Stimulated activated CD4-positive, alpha-beta T cell treated with anti-CD3 and anti-CD28 coated beads, Interleukin-1b, Interleukin-23, amount 100 ng/mL, for 1 hour (primary cell): ENCODE measurements around the gene MRAS.
"Not testable (repeated sequence)": the region's sequence is repeated elsewhere in the genome, so short reads cannot be mapped to it uniquely, and the experiment has no call there.

Source experiments
- DNase-seq, 2 donors: peaks; one replicate each; pipeline ENCODE4 v3.0.0-alpha.2; 2020; ENCODE audit warnings: low read depth in 2 of 2

MRAS gene

DNA sequence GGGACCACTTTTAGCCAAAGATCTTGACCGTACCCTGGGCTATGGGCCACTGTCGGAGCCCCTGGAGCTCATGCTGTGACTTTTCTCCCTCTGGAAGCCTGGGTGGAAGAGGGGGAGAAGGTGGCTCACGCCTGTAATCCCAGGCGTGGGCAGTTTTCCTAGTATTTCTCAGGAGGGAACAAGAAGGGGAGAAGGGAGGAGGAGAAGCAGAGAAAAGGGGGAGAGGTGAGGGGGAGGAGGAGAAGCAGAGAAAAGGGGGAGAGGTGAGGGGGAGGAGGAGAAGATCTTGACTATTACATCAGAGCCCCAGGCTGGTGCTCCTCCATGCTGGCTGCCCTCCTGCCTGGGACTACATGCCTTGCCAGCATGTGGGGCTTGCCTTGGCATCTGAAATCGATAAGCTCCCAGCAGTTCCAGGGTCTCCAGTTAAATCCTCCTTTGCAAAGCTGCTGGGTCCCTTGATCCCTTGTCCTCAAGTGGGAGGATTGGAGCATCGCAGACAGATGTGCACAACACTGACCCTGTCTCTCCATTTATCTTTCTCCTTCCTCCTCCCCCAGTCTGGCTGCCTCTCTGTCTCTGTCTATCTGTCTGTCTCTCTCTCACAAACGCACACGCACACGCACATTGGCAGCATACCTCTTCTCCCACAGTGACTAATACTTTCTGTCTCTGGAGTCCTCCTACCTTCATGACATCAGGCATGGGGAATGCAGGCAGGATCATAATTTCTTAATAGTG lies 41.6 kb downstream of the MRAS start:
- no peak for DNase-seq

DNA sequence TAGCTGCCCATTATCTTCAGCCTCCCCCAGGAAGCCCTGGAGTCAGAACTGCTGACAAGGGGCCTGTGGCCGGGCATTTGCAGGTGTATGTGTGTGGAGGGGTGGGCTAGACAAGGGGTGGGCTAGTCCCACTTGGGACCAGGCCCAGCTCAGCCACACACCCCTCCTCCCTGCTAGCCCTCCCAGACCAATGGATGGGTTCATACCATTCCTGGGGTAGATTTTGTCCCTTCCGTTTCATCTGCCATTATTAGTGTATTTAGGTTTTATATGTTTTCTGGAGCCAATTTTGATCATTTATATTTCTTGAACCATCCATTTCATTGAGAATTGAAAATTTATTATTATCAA lies 42.2 kb downstream of the MRAS start:
- no peak for DNase-seq

DNA sequence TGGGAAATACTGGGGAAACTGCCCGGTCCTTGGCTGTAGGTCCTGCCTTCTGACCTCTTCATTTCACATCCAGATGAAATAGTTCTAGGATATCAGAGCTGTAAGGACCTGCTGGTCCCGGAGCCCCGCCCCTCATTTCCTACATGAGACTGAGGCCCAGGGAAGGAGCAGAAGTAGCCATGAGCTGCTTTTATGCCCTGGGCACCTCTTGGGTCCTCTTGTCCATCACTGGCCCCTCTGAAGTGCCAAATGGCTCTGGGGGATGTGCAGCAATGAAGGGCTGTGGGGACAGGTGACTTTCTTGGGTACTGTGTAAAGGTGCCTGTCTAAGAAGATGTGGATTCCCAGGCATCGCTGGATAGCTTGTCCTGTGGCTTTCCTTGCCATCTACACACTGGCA lies 45.8 kb downstream of the MRAS start:
- DNase-seq, result no peak

DNA sequence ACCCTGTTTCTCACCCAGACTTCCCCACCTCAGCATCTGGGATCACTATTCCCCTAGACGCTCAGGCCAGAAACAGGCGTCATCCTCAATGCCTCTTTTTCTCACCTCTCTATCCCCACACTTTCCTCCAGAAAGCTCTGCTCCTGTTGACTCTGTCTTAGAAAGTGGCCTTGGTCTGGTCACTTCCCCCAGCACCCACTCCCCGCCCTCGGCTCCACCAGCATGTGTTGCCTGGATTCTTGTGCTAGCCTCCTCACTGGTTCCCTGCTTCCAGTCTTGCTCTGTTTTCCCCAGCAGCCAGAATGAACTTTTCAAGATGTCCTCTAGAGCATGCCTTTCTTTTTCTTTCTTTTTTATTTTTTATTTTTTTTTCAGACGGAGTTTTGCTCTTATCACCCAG lies 46.3 kb downstream of the MRAS start:
- no peak for DNase-seq

DNA sequence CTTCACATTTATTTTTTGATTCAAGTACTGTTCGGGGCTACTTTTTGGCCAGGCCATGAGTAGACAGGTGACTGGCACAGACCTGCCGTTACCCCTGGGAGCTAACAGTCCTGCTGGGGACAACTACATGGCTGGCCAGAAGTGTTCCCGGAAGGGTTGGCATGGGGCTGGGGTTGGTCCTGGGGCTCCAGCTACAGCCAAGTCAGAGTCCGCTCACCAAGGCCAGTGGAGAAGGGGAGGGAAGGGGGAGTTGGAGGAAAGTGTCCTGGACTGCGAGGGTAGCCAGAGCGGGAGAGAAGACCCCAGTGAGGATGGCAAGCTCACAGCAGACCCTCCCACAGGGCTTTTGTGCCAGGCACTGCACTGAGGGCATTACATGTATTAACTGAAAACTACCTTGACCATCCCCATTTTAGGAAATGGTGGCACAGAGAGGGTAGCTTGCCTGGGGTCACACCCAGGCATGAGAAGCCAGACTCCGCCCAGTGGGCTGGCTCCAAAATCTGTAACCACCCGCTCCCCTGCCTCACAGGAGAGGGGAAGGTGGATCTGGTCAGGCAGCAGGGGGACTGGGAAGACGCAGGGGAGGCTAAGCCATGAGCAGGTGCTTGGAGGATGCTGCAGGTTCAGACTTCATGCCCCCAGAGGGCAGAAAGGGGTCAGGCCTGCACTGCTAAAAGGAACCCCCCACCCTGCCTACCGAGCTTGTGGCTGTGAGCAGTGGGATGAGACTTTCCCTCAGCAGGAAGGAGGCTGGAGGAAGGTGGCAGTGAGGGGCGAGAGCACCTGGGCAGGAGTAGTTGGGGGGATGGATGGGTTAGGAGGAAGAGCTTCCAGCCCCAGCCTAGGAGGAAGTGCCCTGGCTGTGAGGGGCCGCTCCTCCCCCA lies 47.7 kb downstream of the MRAS start:
- DNase-seq, result no peak

DNA sequence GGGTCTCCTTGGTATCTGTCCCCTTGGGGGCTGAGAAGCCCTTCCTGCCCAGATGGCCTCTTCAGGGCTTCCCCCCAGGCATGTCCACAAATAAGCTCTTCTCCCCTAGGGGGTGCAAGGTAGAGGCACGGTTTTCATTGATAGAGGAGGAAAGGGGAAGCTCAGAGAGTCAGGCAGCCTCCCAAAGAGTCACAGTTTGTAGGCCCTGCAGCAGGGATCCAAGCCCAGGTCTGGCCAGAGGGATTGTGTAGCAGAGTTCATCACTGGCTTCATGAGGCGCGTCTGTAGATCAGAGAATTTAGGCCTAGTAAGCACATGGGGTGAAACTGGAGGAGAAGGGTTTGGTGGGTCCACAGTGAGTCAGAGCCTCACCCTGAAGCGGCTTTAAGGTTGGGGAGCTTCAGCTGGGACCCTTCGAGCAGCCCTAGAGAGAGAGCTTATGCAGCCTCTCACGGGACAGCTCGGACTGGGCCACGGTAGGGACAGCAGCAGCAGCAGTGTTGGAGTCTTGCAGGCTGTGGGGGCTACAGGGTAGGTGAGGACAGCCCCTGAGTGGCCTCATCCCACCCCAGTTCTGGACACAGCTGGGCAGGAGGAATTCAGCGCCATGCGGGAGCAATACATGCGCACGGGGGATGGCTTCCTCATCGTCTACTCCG lies 48.5 kb downstream of the MRAS start:
- DNase-seq, result no peak

DNA sequence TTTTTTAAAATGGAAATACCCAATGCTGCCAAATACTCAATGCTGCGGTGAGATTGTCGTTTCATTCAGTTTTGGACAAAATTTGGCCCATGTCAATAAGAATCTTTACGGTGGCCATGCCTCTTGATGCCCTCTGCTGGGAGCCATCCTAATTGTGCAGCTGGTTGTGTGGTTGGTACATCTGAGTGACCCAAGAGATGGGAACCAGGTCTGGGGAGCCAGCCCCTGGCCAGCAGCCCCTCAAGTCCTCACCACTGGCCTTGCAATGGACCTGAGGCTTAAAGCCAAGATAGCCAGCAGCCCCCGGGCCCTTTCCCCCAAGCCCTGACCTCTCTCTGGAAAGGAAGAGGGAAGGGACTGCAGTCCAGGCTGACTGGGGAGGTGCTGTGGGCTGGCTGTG lies 49.6 kb downstream of the MRAS start:
- DNase-seq, result no peak

DNA sequence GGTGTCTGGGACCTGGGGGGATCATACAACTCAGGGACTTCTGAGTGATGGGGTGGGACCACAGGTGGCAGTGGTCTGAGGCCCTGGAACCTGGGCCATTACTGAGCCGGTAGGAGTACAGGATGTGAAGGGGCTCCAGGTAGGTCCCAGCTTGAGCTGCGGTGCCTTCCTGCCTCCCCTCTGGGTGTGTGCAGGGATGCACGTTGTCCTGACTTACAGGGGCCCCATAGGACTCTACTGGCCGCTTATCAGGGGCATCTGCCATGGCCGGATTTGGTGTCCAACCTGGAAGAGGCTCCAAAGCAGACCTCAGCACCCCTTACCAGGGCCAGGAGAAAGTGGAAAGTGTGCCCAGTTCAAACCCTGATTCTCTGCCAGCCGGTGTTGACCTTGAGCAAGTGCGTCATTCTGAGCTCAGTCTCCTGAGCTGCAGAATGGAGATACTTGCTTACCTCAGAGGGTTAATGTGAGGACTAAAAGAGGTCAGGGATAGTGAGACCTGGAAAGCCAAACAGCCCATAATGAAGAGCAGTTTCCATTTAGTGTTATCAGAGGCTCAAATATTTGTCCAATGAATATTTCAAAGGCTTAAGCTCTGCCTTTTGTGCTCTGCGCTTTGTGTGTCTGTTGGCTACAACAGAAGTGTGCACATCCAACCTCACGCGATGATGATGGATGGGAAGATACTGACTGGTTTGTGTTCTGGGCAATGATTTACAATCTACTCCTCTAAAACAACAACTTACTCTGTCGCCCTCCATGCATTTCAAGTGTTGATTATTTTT lies 50.6 kb downstream of the MRAS start:
- DNase-seq, result no peak

DNA sequence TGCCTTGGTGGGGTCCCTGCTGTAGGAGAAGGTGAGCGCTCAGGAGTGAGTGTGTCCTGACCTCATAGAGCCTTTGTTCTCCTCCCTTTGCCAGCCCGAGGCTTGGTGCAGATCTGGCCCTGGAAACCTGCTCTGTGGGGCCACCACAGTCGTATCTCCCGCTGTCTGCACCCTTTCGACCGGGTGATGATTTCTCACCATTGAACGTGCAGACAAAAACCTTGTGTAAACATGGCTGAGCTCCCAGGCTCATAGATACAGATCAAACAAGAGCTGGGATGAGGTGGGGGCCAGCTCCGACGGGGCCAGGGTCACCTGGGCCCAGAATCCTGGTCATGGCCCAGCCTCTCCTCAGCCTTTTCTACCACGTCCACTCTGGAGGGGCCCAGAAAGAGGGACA lies 51.4 kb downstream of the MRAS start:
- no peak for DNase-seq

DNA sequence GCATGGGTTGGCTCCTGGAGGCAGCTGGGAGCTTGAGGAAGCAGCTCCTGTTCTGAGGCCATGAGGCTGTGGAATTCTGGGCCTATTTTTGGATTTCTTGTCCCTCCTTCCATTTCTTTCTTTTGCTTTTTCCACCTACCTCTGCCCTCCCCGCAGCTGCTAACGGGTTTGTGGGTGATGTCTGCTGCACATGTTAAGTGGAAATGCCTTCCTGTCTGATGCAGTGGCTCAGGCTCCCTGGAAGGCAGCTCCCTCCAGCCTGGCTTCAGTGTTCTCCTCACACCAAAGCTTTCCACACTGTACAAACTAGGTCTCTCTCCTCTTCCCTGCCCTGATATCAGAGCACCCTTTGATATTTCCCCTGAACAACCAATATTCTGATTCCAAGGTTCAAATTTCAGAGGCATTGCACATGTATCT lies 52.3 kb downstream of the MRAS start:
- DNase-seq, result no peak

DNA sequence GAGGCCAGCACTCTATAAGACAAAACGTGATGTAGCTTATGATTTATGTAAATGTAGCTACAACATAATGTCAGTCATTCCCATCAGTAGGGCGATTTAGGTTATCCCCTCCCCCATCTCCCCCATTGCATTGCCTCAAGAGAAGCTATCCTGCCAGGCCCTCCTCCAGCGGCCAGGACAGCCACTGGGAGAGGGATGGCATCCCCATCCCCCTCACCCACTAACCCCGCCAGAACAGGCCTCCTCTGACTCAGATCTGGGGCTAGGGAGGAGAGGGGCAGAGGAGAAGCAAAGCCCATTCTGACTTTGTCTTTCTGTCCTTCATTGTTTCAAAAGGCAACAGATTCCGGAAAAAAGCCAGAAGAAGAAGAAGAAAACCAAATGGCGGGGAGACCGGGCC lies 53.5 kb downstream of the MRAS start:
- DNase-seq, result no peak

DNA sequence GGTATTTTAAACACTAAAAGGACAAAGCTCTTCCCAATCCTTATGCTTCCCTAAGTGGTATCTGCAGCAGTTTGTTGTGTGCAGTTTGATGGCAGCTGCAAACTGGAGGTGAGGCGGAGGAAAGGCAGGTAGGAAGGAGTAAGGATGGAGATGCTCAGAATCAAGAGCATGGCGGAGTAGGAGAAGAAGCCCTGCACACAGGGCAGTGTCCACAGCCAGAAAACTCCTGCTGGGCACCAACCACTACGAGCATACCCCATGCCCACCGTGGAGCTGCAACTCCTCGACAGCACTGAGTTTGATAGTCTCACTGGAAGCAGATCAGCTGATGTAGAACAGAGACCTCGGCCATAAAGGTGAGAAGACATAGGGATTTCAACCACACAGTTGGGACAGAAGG lies 55.7 kb downstream of the MRAS start:
- DNase-seq, result no peak

DNA sequence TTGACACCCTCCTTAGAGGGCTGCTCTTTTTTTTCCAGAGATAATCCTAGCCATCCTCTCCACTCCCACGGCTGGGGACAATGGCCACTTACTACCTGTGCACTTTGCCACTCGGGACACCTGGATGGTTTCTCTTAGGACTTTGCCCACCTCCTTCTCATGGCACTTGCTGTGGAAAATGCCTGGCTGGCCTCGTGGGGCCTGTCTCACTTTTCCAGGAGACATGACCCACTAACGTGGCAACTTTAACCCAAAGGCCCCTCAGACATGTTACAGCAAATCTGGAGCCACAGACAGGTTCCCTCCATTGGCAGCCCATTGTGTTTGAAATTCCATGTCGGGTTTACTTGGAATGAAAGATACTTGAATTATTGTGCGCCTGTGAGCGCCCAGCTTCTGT lies 56.6 kb downstream of the MRAS start:
- no peak for DNase-seq

DNA sequence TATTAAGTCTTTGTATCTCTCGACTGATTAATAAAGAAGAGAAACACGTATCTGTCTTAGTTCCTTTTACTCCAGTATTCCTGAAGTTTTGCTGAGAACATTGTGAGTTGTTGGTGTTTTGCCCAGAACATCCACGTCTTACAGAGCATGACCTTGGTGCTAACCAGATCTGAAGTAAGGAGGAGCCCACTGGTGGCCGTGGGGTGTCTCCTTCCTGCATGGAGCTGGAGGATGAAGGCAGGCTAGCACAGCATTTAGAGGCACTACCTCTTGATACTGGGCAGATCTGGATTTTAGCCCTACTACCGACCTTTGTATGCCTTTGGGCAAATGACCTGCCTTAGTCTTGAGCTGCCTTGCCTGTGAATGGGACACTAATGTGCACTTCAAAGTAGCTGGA lies 57.1 kb downstream of the MRAS start:
- no peak for DNase-seq

DNA sequence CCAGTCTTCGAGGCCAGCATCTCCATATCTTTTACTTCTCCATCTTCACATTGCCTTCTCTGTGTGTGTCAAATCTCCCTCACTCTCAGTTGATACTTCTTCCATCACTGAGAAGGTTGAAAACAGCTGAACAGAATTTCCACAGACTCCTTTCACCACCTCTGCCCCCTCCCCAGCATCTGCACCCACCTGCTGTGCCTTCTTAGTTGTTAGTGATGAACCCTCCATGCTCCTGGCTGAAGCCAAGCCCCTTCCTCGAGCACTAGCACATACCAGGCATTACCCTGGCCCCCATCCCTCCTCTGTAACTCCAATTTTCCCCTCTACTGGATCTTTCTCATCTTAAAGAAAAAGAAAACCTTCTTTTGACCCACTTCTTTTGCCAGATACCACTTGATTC lies 58.2 kb downstream of the MRAS start:
- no peak for DNase-seq

DNA sequence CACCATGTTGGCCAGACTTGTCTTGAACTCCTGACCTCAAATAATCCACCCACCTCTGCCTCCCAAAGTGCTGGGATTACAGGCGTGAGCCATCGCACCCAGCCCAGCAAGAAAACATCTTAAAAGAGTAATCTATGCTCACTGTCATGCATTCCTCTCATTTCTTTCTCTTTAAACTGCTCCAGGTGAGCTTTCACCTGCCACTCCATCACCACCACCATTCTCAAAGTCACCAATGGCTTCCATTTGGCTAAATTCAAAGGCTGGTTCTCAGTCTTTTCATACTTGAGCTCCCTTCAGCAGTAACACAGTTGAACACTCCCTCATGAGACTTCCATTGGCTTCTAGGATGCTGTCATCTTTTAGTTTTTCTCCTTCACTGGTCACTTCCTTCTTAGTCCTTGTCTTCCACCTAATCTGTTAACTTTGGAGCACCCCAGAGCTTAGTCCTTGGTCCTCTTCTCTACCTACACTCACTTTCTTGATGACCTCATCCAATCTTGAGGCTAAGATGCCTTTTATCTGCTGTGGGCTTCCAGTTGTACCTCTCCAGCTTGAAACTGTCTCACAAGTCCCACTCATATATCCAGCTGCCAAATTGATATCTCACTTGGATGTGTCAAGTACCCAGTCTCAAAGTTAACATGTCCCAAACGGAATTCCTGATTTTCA lies 59.0 kb downstream of the MRAS start:
- DNase-seq, result no peak

DNA sequence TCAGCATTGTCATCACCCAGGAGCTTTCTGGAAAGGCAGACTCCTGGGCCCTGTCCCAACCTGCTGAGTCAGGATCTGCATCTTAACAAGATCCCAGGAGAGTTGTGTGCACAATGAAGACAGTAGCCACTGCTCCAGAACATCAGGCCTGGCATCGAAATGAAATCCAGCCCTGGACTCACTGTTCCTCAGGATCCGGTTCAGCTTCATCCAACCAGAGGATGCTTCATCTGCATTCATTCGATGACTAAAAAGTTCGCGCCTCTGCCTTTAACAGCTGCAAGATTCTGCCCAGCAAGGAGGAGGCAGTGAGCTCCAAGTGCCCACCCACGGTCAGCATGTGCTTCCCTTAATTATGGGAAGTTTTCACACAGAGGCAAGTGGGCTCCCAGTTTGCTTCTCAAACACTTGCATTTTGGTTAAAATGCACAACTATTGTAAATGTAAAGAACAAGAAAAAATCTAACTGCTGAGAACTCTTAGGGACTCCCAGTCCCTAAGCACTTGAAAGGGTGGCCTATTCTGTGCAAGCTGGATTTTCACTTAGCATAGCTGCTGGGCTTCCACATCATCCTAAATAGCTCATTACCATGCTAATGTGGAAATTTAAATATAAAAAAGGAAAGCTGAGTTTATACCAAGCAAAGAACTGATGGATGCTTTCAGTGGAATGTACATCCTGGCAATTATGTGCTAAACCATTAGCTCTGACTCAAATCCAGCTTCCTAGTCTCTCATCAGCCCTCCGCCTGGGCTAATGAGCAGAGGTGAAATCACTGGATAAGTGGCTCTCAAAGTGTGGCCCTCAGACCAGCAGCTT lies 60.6 kb downstream of the MRAS start:
- DNase-seq, result no peak

DNA sequence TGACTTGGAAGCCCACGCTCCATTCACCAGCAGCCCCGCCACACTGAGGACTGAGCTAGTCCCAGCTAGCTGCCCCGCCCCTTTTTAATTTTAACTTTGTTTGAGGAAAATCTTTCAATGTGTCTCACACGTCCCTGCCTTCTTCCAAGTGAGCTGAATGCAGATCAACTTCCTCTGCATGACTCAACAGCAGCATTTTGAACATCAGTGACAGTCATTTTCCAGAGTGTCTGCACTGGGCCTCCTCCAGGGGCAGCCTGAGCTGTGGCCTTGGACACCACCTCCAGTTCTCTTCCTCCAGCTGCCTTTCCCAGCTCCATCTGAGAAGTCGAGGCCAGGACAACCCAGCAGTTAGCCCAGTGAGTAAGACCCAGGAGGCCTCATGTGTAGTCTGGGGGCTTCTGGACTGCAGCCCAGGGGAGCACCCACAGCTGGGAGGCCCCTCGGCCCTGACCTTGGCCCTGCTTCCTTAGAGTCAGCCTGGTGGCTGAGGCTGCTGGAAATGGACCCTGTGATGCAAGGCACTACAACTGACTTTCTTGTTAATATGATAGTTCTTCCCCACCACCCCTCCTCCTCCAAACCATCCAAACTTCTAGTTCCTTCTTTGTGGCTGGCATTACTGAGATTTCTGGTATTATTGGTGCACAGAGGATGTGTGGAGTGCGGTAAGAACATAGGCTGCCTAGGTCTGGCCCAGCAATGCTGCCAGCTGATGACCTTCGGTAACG lies 64.6 kb downstream of the MRAS start:
- no peak for DNase-seq

DNA sequence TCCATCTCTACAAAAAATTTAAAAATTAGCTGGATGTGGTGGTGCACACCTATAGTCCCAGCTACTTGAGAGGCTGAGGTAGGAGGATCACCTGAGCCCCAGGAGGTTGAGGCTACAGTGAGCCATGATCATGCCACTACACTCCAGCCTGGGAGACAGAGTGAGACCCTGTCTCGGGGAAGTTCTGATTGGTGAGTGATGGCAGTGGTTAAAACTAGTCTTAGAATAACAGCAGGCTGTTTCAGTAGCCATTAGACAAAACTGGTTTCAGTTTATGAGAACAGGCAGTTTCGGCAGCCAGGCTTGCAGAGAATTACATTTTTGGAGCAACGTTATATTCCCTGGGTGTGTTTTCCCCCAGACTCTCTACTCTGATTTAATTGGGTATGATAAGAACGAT lies 67.9 kb downstream of the MRAS start:
- DNase-seq, result not testable (repeated sequence)

DNA sequence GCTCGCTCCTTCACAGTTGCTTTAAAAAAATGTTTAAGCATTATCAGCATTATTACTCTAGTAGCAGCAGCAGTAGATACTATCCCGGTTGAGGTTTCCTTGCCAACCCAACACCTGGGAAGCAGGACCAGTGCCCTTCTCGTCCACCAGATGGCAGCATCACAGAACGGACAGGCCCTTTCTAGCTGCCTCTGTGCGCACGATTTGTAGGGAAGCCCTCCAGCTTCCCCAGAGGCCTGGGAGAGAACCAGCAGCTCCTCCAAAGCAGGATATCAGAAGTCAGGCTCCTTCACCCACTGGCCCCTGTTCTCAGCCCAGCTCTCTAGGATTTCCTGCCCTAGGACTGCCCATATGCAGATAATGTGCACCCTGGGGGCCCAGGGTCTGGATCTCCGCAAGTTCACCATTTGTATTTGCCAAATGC lies 69.2 kb downstream of the MRAS start:
- DNase-seq, result peak; percentile 3 to 34
